Measurements from ENCODE around the gene NT5C1B.

GRCh38 chr2:18525852-18526251, 63.5 kb downstream of the NT5C1B start:
- TF ChIP-seq CTCF (conservative IDR thresholded peaks at IDR 0.05; ENCODE audit: low read depth in 2 of 2) (no peak), REST (IDR thresholded peaks at IDR 0.05; ENCODE audit: unreplicated experiment) (no peak), EZH2 (IDR thresholded peaks at IDR 0.05; ENCODE audit: low read depth, unreplicated experiment) (no peak), CREB1 (CRISPR knock-in tag; IDR thresholded peaks at IDR 0.05; ENCODE audit: low read depth) (no peak), POLR2AphosphoS5 (IDR thresholded peaks at IDR 0.05; ENCODE audit: low read depth) (no peak), EZH2phosphoT487 (IDR thresholded peaks at IDR 0.05; ENCODE audit: unreplicated experiment) (no peak)
